Upper lobe of left lung (tissue), 6 donors: ENCODE data around the gene CPHXL2. TPM values are rescaled to one million over a fixed set of nuclear protein-coding genes. Genes with fewer than 3 reads are reported as not detected.

Source experiments
- ATAC-seq, 2 donors: fragments of 200-7000 bp; cut with Tn5 transposase; one replicate each; pipeline ENCODE4 v1.9.1; 2022; ENCODE audit warnings: mild to moderate bottlenecking in 2 of 2, moderate library complexity in 2 of 2; ENCODE audit not compliant: low FRiP score in 2 of 2
- DNase-seq, 2 donors: peaks; one replicate each; pipeline ENCODE4 v3.0.0-alpha.2; 2019 to 2020
- H3K27ac ChIP-seq, 4 donors: fragments of 200-600 bp; sonication (generic); one replicate each; pipeline ENCODE4 v1.5.1; 2016 to 2019
- H3K27me3 ChIP-seq, 4 donors: fragments of 200-600 bp; sonication (generic); one replicate each; pipeline ENCODE4 v1.5.1; 2017 to 2019
- H3K36me3 ChIP-seq, 4 donors: fragments of 200-600 bp; sonication (generic); one replicate each; pipeline ENCODE4 v1.5.1; 2016 to 2019
- H3K4me1 ChIP-seq, 4 donors: fragments of 200-600 bp; sonication (generic); one replicate each; pipeline ENCODE4 v1.5.1; 2018 to 2019
- H3K4me3 ChIP-seq, 4 donors: fragments of 200-600 bp; sonication (generic); one replicate each; pipeline ENCODE4 v1.5.1; 2017 to 2019; ENCODE audit warnings: mild to moderate bottlenecking in 2 of 4, moderate library complexity in 1 of 4
- H3K9me3 ChIP-seq, 4 donors: fragments of 200-600 bp; sonication (generic); one replicate each; pipeline ENCODE4 v1.5.1; 2018 to 2019
- CTCF ChIP-seq, 6 experiments: fragments of 450-650 bp in 4 of 6; fragments of 200-600 bp in 2 of 6; sonication (generic) in 2 of 6; IDR thresholded peaks; one replicate each; pipeline ENCODE4 v1.5.1; 2016 to 2019; ENCODE audit warnings: antibody characterized with exemption in 6 of 6
- EP300 ChIP-seq, 4 donors: sonication (generic); formaldehyde crosslinking; IDR thresholded peaks; one replicate each; pipeline ENCODE4 v1.5.1; 2017; ENCODE audit warnings: antibody characterized with exemption in 4 of 4, control low read depth in 2 of 4
- POLR2A ChIP-seq, 4 donors: fragments of 450-650 bp; IDR thresholded peaks; one replicate each; pipeline ENCODE4 v1.5.1; 2016 to 2017; ENCODE audit warnings: antibody characterized with exemption in 4 of 4, mild to moderate bottlenecking in 2 of 4
- POLR2AphosphoS5 ChIP-seq, 2 donors: sonication (generic); formaldehyde crosslinking; IDR thresholded peaks; one replicate each; pipeline ENCODE4 v1.5.1; 2017; ENCODE audit warnings: antibody characterized with exemption in 2 of 2
- WGBS, 2 donors: methylation state at CpG; one replicate each; pipeline ENCODE4 v1.1.5; 2017 to 2018; 5-methylcytosine and 5-hydroxymethylcytosine counted together
- total RNA-seq, 6 donors: library from RNA; depleted of rRNA in 4 of 6; stranded (reverse); fragments of >200 nt in 4 of 6; gene quantifications; one replicate each; pipeline versions ENCODE4 v1.1.0 to v1.2.1, GENCODE V29; 2016 to 2021
- donor health status: DM: no; HTN: no; CAD: no; lungs with moderate emphysema.
- donor health status: DM: no; HTN: yes; CAD: no; lungs with severe emphysema.

CPHXL2 gene
- total RNA-seq, 6 donors from 2014 or later = not detected

GRCh38 chr16:75621170-75621477, 55.7 kb downstream of the CPHXL2 start:
- ATAC-seq = no peak
- no peak for DNase-seq
- no peaks in the 10 kb centered on the region for H3K9me3 ChIP-seq
- WGBS, 2 donors = 39 to 40% methylated on average over 2 of the region's 2 CpGs
- H3K4me3 ChIP-seq = no peak overlapping the region
- H3K27me3 ChIP-seq = no peaks in the 10 kb centered on the region
- peaks cover 9 to 23% (median 13%) of the 10 kb centered on the region in 4 donors for H3K4me1 ChIP-seq
- TF ChIP-seq POLR2A (IDR thresholded peaks at IDR 0.05) = no peak
- no peak for TF ChIP-seq EP300 (IDR thresholded peaks at IDR 0.05)
- H3K27ac ChIP-seq = no peak overlapping the region
- H3K36me3 ChIP-seq = peaks cover 0 to 40% (median 28%) of the 10 kb centered on the region in 4 donors

GRCh38 chr16:75620326-75621169, 56.3 kb downstream of the CPHXL2 start:
- H3K27ac ChIP-seq = no peak overlapping the region
- peaks cover 0 to 41% (median 34%) of the 10 kb centered on the region in 4 donors for H3K36me3 ChIP-seq
- no peaks in the 10 kb centered on the region for H3K9me3 ChIP-seq
- peaks cover 9 to 23% (median 13%) of the 10 kb centered on the region in 4 donors for H3K4me1 ChIP-seq
- no peak overlapping the region for H3K4me3 ChIP-seq
- ATAC-seq (no peak), DNase-seq (peak in 1 of 2 donors; percentile 23)
- 83 to 90% methylated on average over 20 of the region's 20 CpGs for WGBS, 2 donors
- TF ChIP-seq EP300 (IDR thresholded peaks at IDR 0.05) (no peak), POLR2AphosphoS5 (IDR thresholded peaks at IDR 0.05) (no peak), POLR2A (IDR thresholded peaks at IDR 0.05) (no peak), CTCF (IDR thresholded peaks at IDR 0.05) (no peak)
- no peaks in the 10 kb centered on the region for H3K27me3 ChIP-seq

- DNase-seq (no peak), ATAC-seq (no peak)
- no peak for TF ChIP-seq POLR2A (IDR thresholded peaks at IDR 0.05)
- TF ChIP-seq EP300 (IDR thresholded peaks at IDR 0.05) = no peak
- no peak for TF ChIP-seq POLR2AphosphoS5 (IDR thresholded peaks at IDR 0.05)
- TF ChIP-seq CTCF (IDR thresholded peaks at IDR 0.05) = no peak
- H3K27ac ChIP-seq = no peak overlapping the region
- no peaks in the 10 kb centered on the region for H3K27me3 ChIP-seq
- H3K4me1 ChIP-seq = peaks cover 9 to 22% (median 13%) of the 10 kb centered on the region in 4 donors
- H3K36me3 ChIP-seq = peaks cover 0 to 53% (median 45%) of the 10 kb centered on the region in 4 donors
- H3K9me3 ChIP-seq = no peaks in the 10 kb centered on the region
- WGBS, 2 donors = 92 to 96% methylated on average over 2 of the region's 2 CpGs
- H3K4me3 ChIP-seq = no peak overlapping the region
These were observed 58.0 kb downstream of the CPHXL2 start for GRCh38 chr16:75618780-75619179.

GRCh38 chr16:75617121-75617520, 59.7 kb downstream of the CPHXL2 start:
- ATAC-seq = no peak
- DNase-seq = no peak
- Histone ChIP-seq H3K36me3 (peaks cover under 1 to 70% (median 59%) of the 10 kb centered on the region in 4 donors), H3K9me3 (no peaks in the 10 kb centered on the region), H3K4me3 (no peak overlapping the region), H3K4me1 (peaks cover 6 to 14% (median 8%) of the 10 kb centered on the region in 4 donors), H3K27me3 (no peaks in the 10 kb centered on the region), H3K27ac (peak overlapping the region in 1 of 4 donors; percentile 28)
- TF ChIP-seq POLR2AphosphoS5 (IDR thresholded peaks at IDR 0.05) = no peak
- no peak for TF ChIP-seq EP300 (IDR thresholded peaks at IDR 0.05)
- TF ChIP-seq CTCF (IDR thresholded peaks at IDR 0.05) = no peak
- TF ChIP-seq POLR2A (IDR thresholded peaks at IDR 0.05) = no peak
- 90 to 93% methylated on average over 3 of the region's 3 CpGs for WGBS, 2 donors

GRCh38 chr16:75616521-75617010, 60.2 kb downstream of the CPHXL2 start:
- ATAC-seq = no peak
- Histone ChIP-seq H3K27me3 (no peaks in the 10 kb centered on the region), H3K4me1 (peaks cover under 1 to 8% (median 2%) of the 10 kb centered on the region in 4 donors), H3K4me3 (no peak overlapping the region), H3K9me3 (no peaks in the 10 kb centered on the region), H3K27ac (peak overlapping the region in 1 of 4 donors; percentile 28), H3K36me3 (peaks cover 2 to 76% (median 65%) of the 10 kb centered on the region in 4 donors)
- 89 to 97% methylated on average over 4 of the region's 4 CpGs for WGBS, 2 donors
- TF ChIP-seq POLR2A (IDR thresholded peaks at IDR 0.05) (no peak), EP300 (IDR thresholded peaks at IDR 0.05) (no peak), POLR2AphosphoS5 (IDR thresholded peaks at IDR 0.05) (no peak), CTCF (IDR thresholded peaks at IDR 0.05) (no peak)
- no peak for DNase-seq
